HG02943 (cell line): Measurements from ENCODE around the gene LMTK3.

Experiments
- ATAC-seq: cut with Tn5 transposase; IDR thresholded peaks from one replicate; pipeline ENCODE4 v1.9.1; 2021; ENCODE audit warnings: mild to moderate bottlenecking, low read depth, moderate library complexity; ENCODE audit not compliant: unreplicated experiment

LMTK3 gene

DNA sequence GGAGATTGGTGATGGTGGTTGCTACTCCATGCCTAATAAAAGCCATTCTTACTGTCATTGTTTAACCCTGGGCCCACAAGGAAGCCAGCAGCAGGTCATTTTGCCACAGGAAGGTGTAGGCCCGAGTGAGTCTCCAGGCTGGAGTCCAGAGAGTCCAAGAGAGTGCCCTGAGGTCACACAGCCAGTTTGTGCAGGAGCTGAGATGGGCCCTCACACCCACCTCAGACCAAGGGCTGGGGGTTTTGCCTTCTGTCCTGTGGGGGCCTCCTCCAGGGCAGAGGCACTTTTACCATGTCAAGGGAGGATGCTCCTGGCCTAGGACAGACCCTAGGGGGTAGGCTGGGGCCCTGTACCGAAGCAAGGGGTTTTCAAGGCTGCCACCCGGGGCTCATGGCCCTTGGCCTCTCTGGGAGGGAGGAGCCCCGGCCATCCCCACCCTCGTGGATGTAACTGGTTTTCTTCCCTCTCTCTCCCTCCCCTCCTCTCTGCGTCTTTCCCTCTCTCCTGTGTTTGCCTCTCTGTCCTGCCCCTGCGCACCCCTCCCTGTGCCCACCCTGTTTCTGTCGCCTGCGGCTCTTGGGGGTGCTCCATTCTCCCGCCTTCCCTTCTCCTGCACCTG lies 34.5 kb downstream of the LMTK3 start:
- ATAC-seq = no peak

- no peak for ATAC-seq
These were observed 35.5 kb downstream of the LMTK3 start for GRCh38 chr19:48476176-48476575.

- no peak for ATAC-seq
These were observed 36.1 kb downstream of the LMTK3 start for GRCh38 chr19:48475369-48476068.

DNA sequence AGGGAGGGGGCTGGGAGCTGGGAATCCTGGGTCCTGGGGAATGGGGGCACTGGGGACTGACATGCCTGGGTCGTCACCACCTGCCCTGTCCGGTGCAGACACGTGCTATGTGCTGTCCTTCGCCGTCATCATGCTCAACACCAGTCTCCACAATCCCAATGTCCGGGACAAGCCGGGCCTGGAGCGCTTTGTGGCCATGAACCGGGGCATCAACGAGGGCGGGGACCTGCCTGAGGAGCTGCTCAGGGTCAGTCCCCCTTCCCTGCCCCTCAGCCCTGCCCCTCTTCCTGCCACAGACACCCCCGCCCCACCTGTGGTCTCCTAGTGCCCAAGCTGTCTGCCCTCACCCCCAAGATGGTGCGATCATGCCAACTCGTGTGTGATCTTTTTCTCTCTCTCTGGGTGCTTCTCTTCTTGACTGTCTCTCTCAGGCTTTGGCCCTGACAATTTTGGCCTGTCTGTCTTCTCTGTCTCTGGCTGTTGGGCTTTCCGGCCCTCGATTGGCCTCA lies 37.5 kb downstream of the LMTK3 start:
- no peak for ATAC-seq

DNA sequence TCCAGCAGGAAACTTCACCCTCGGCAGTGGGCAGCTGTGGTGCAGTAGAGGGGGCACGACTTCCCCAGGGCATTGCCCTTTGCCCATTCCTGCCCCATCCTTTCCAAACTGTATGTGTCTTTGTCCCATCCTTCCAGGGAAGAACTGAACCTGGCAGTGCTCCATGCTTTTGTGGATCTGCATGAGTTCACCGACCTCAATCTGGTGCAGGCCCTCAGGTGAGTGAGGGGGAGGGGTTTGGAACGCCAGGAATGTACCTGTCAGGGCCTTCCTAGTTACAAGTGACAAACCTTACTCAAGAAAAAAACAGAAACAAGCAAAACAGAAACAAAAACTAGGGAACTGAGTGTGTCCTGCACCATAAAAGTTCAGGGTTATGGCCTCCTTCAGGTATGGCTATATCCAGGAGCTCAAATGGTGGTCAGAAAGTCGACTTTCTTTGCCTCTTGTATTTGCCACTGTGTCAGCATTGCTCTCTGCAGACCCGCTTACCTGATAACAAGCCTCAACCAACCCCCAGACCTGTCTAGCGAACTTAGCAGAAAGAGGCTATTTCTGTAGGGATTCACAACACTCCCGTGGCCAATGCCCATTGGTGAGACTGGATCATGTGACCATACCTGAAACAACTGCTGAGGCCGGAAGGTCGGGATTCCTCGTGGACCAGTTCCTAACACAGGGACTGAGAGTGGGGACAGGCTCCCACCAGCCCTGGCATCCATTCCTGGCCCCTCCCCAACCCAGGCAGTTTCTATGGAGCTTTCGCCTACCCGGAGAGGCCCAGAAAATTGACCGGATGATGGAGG lies 38.3 kb downstream of the LMTK3 start:
- no peak for ATAC-seq

DNA sequence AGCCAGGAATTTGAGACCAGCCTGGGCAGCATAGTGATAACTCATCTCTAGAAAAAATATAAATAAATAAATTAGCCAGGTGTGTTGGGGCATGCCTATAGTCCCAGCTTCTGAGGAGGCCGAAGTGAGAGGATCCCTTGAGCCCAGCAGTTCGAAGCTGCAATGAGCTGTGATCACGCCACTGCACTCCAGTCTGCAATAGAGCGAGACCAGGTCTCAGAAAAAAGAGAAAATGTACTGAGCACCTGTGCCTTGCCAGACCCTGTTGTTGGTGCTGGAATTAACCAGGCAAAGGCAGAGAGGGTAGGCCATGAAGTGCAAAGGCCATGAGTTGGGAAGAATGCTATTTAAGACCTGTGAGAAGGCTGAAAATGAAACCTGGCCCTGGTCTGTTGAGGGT lies 39.8 kb downstream of the LMTK3 start:
- ATAC-seq = no peak

DNA sequence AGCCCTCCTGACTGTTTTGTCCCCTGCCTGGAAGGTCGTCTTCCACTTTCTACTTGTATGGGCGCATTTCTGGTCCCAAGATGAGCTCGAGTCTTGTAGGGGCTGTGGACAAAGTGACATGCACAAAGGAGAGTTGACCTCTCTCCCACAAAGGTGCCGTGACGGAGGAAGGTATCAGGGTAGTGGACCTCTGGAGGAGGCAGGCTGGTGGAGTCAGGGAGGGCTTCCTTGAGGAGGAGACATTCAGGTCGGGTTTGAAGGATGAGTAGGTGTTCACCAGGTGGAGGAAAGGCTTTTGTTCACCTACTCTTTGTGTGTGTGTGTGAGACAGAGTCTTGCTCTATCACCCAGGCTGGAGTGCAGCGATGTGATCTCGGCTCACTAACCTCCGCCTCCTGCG lies 40.8 kb downstream of the LMTK3 start:
- ATAC-seq = no peak

- no peak for ATAC-seq
These were observed 41.5 kb downstream of the LMTK3 start for GRCh38 chr19:48469934-48470680.

DNA sequence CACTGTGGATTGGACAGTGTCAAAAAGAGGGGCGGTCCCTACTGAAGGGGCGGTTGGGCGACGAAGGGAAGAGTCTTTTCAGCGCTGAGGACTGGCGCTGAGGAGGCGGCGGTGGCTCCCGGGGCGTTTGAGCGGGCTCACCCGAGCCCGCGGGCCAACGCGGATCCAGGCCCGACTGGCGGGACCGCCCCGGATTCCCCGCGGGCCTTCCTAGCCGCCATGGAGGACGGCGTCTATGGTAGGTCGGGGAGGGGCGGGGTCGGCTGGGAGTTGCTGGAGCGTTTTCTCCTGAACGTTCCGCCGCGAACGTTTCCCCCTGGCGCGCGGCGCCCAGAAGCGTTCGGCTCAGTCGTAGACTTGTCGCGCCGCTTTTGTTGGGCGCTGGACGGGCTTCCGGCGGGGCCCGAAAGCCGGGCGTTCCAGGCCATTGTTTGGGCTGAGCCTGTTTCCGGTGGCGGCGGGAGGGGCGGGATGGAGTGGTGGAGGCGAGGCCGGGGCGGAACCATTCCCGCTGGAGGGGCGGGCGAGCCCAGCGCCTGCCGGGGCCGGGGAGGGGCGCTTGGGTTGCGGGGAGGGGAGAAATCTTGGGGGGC lies 42.2 kb downstream of the LMTK3 start, which contains the start of gene CYTH2:
TSS of gene CYTH2 (plus strand) at position 81 of the 593 bp plus-strand sequence. CDS start at position 220, 139 bp downstream.
- peak; percentile 16 for ATAC-seq

GRCh38 chr19:48468772-48469288 lies 42.8 kb downstream of the LMTK3 start:
- peak; percentile 93 for ATAC-seq

DNA sequence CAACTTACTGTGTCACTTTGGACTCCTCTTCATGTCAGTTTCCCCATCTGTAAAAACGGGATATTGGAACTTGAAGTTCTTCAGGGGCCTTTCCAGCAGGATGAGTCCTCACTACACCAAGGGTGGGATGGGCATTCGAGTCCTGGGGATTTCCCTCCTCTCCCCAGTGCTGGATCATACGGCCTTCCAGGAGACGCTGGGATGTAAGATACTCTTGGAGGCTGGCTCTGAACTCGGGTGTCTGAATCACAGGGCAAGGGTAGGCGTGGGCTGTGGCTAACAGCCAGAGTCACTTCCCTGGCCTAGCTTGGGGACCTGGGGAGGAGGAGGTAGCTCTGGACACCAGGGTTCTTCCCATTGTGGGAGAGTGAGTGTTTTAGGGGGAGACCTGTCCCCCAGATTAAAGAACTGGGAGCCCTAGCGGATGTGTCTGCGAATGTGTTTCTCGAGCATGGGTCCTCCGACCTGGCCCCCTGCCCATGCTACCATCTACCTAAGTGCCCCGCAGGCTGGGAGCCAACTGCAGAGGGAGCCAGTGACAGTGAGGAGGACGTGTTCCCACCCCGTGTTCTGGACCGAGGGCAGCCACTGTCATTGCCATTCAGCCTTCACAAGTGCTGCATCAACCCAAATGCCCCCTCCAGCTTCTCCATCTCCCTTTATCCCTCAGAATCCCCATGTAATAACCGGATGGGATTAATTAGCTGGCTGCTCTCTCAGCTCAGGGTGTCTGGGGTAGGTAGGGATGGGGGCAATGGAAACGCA lies 44.9 kb downstream of the LMTK3 start:
- ATAC-seq = no peak

DNA sequence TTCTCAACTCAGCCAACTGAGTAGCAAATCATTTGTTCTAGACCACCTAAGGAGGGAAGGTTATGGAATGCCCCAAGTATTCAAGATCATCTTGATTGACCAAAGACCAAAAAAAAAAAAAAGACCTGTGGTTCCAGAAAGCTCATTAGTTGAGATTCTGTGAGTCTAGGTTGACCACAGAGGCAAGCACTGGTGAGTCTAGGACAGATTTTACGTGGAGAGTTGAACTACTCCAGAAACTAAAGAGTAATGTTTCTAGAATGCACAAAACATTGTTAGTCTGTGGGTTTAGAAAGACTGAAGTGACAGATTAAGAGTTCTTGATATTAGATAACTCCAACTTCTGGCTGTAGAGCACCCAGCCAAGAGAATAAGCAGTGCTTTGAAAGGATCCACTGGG lies 46.4 kb downstream of the LMTK3 start:
- ATAC-seq = no peak

DNA sequence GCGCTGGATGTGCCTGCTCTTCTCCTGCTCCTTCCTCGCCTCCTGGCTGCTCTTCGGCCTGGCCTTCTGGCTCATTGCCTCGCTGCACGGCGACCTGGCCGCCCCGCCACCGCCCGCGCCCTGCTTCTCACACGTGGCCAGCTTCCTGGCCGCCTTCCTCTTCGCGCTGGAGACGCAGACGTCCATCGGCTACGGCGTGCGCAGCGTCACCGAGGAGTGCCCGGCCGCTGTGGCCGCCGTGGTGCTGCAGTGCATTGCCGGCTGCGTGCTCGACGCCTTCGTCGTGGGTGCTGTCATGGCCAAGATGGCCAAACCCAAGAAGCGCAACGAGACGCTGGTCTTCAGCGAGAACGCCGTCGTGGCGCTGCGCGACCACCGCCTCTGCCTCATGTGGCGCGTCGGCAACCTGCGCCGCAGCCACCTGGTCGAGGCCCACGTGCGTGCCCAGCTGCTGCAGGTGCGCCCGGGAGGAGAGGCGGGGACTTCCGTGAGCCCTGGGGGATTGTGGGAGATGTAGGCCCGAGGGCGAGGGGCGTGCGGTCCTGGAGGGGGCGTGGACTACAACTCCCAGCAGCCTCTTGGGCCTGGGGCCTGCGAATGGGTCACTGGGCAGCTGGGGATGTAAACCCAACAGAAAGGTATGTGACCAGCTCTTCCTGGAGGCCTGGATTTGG lies 49.5 kb downstream of the LMTK3 start:
- ATAC-seq = no peak

- ATAC-seq = no peak
These were observed 50.0 kb downstream of the LMTK3 start for GRCh38 chr19:48461651-48461981.

DNA sequence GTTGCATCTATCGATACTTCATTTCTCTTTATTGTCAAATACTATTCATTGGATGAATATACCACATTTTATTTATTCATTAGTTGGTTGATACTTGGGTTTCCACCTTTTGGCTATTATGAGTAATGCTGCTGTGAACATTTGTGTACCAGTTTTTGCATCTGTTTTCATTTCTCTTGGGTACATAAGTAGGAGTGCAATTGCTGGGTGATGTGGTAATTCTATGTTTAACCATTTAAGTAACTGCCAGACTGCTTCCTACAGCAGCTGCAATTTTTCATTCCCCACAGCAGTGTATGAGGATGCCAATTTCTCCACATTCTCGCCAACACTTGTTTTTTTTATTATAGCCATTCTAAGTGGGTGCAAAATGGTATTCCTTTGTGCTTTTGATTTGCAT lies 53.6 kb downstream of the LMTK3 start:
- no peak for ATAC-seq

- ATAC-seq = no peak
These were observed 54.8 kb downstream of the LMTK3 start for GRCh38 chr19:48456864-48457263.

DNA sequence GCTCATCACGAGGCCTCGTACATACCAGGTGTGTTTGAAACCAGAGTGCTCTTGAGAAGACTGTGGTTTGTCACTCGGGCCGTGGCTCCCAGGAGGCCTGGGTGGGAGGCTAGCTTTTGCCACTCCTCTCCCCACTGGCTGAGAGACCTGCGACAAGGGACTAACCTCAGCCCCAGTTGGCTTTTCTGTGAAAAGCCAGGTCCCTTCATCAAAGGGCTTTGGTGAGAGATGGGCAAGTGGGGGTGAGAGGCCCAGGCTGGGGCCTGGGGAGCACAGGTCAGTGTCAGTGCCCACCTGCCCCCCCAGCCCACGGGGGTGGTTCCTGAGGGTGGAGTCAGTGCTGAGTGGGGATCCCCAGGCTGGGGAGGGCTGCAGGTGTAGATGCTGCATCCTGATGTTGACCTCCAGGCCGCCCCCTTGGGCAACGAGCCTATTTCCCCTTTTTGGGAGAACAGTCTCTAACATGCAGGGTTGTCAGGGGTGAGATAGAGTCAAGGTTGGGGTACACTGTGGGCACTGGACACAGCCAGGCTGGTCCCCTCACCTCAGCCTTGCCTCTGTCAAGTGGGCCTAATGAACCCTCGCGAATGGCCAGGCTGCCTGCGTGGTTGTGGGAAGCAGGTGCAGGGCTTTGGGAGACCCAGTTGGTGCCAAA lies 55.6 kb downstream of the LMTK3 start:
- ATAC-seq = no peak

DNA sequence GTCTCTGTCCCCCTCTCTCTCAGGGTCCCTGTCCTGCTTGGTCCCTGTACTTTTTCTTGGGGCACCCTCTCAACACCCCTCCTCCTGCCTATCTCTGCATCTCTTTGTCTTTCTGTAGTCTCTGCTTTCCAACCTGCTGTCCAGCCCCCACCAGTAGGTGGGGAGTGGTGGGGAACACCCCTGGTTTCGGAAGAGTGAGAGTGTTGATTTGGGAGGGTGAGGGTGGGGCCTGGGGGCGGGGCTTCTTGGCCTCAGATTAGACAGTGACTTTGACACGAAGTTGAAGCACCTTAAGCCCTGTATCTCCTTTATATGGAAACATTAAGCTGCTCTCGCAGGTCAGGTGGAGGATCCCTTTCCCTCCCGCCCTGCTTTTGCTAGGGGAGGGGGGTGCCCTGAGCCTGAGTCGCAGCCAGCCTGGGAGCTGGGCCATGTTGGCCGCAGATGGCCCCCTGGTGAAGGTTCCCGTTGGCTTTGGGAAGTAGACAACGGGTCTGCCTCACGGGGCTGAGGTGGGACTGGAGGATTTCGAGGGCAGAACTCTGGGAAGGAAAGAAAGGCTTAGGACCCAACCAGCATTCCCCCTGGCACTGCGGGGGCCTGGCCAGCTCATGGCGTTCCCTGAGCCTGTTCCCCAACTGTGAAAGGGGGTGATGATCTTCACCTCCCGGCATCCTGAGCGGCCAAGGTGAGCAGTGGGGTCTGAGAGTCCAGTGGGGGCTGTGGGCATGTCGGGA lies 56.3 kb downstream of the LMTK3 start, which contains the start of gene KCNJ14:
TSS of gene KCNJ14 (plus strand) at position 404 of the 737 bp plus-strand sequence. CDS start 6,151 bp downstream, outside the sequence.
- ATAC-seq = no peak
